DND-41 (cell line): ENCODE data around the gene HDLBP.

ENCODE experiments used
- ATAC-seq: fragments of 200-7000 bp; cut with Tn5 transposase; 3 replicates; pipeline ENCODE4 v1.9.1; 2021; ENCODE audit warnings: low read depth; ENCODE audit not compliant: insufficient read depth
- DNase-seq: peaks from one replicate; pipeline ENCODE4 v3.0.0-alpha.2; 2020
- H2AFZ ChIP-seq: 2 replicates; pipeline ENCODE4 v1.6.0; 2012; ENCODE audit warnings: low read depth, low read length
- H3K27ac ChIP-seq: 2 replicates; pipeline ENCODE4 v1.5.1; 2012; ENCODE audit warnings: low read length, inconsistent platforms
- H3K27me3 ChIP-seq: fragments of 200-600 bp; sonication (generic); 2 replicates; pipeline ENCODE4 v1.6.0; 2012; ENCODE audit warnings: low read length, mild to moderate bottlenecking, inconsistent platforms; ENCODE audit not compliant: insufficient read depth, poor library complexity
- H3K36me3 ChIP-seq: 2 replicates; pipeline ENCODE4 v1.5.1; 2012; ENCODE audit warnings: low read length, inconsistent platforms; ENCODE audit not compliant: insufficient read depth
- H3K4me1 ChIP-seq: 2 replicates; pipeline ENCODE4 v1.5.1; 2012; ENCODE audit warnings: mild to moderate bottlenecking, low read length; ENCODE audit not compliant: insufficient read depth
- H3K4me2 ChIP-seq: 2 replicates; pipeline ENCODE4 v1.6.0; 2012; ENCODE audit warnings: mild to moderate bottlenecking, moderate library complexity, low read length, inconsistent platforms; ENCODE audit not compliant: insufficient read depth
- H3K4me3 ChIP-seq, 2 experiments: fragments of 200-600 bp in 1 of 2; shearing (Covaris generic) in 1 of 2; 2 replicates each; pipeline ENCODE4 v1.5.1; 2012 to 2016; ENCODE audit warnings: inconsistent platforms in 2 of 2, low read length in 2 of 2, mild to moderate bottlenecking in 2 of 2, low read depth in 1 of 2, moderate library complexity in 1 of 2
- H3K79me2 ChIP-seq: 2 replicates; pipeline ENCODE4 v1.6.0; 2012; ENCODE audit warnings: low read length, inconsistent platforms; ENCODE audit not compliant: insufficient read depth
- H3K9ac ChIP-seq: 2 replicates; pipeline ENCODE4 v1.6.0; 2012; ENCODE audit warnings: low read depth, mild to moderate bottlenecking, inconsistent platforms, low read length, moderate library complexity
- H3K9me3 ChIP-seq: 2 replicates; pipeline ENCODE4 v1.5.1; 2012; ENCODE audit warnings: low read length, moderate library complexity, mild to moderate bottlenecking, inconsistent platforms; ENCODE audit not compliant: insufficient read depth, severe bottlenecking
- H4K20me1 ChIP-seq: 2 replicates; pipeline ENCODE4 v1.6.0; 2012; ENCODE audit warnings: low read length; ENCODE audit not compliant: insufficient read depth
- EZH2 ChIP-seq: IDR thresholded peaks from 3 replicates; pipeline ENCODE4 v1.6.1; 2012; ENCODE audit warnings: borderline replicate concordance, low read depth, mild to moderate bottlenecking, moderate library complexity, low read length, inconsistent platforms; ENCODE audit not compliant: severe bottlenecking
- TF ChIP-seq, protein P1 (sequence below): IDR thresholded peaks from 2 replicates; pipeline ENCODE4 v1.5.1; 2012; ENCODE audit warnings: borderline replicate concordance, low read length, moderate library complexity, mild to moderate bottlenecking; ENCODE audit not compliant: poor library complexity, severe bottlenecking; ENCODE audit errors: extremely low read depth

HDLBP gene

DNA sequence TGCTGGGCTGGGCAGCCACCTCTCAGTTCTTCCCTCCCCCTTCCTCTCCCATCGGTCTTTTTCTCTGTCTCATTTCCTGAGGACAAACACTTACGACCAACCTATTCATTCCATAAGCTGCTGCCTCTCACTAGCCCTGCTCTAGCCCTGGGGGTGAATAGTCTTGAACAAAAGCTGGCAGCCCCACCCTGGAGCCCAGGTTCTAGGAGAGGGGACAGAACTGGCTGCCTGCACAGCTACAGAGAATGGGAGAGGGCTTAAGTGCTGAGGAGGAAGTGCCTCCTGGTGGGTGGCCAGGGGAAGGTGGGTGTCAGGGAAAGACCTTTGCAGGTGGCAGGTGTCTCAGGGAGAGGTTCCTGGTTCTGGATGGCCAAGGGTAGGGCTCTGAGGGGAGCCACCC lies 104.2 kb downstream of the HDLBP start:
- H2AFZ ChIP-seq = no peak overlapping the region
- DNase-seq = no peak
- H4K20me1 ChIP-seq = 0 out of 2 replicates have a peak, but pooled peaks cover 5% of the 10 kb centered on the region
- no peaks in the 10 kb centered on the region for H3K4me1 ChIP-seq
- no peaks in the 10 kb centered on the region for H3K79me2 ChIP-seq
- no peak overlapping the region for H3K27ac ChIP-seq
- H3K4me3 ChIP-seq = no peak overlapping the region
- ATAC-seq = no peak
- no peaks in the 10 kb centered on the region for H3K27me3 ChIP-seq
- TF ChIP-seq, protein P1, sequence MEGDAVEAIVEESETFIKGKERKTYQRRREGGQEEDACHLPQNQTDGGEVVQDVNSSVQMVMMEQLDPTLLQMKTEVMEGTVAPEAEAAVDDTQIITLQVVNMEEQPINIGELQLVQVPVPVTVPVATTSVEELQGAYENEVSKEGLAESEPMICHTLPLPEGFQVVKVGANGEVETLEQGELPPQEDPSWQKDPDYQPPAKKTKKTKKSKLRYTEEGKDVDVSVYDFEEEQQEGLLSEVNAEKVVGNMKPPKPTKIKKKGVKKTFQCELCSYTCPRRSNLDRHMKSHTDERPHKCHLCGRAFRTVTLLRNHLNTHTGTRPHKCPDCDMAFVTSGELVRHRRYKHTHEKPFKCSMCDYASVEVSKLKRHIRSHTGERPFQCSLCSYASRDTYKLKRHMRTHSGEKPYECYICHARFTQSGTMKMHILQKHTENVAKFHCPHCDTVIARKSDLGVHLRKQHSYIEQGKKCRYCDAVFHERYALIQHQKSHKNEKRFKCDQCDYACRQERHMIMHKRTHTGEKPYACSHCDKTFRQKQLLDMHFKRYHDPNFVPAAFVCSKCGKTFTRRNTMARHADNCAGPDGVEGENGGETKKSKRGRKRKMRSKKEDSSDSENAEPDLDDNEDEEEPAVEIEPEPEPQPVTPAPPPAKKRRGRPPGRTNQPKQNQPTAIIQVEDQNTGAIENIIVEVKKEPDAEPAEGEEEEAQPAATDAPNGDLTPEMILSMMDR = no peak
- no peak for TF ChIP-seq EZH2
- H3K9ac ChIP-seq = no peak overlapping the region
- no peak overlapping the region for H3K4me2 ChIP-seq
- H3K36me3 ChIP-seq = no peaks in the 10 kb centered on the region
- H3K9me3 ChIP-seq = no peaks in the 10 kb centered on the region

DNA sequence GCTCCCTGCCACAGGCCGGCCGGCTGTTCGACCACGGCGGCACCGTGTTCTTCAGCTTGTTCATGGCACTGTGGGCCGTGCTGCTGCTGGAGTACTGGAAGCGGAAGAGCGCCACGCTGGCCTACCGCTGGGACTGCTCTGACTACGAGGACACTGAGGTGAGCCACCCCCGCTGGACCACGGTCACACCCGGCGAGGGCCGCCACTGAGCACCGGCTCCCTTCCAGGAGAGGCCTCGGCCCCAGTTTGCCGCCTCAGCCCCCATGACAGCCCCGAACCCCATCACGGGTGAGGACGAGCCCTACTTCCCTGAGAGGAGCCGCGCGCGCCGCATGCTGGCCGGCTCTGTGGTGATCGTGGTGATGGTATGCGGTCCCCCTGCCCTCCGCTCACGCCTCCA lies 106.2 kb downstream of the HDLBP start:
- TF ChIP-seq, protein P1 = no peak
- no peak for TF ChIP-seq EZH2

GRCh38 chr2:241208058-241208457 lies 107.4 kb downstream of the HDLBP start:
- Histone ChIP-seq H3K4me1 (no peaks in the 10 kb centered on the region), H3K79me2 (no peaks in the 10 kb centered on the region), H3K4me2 (no peak overlapping the region)

More for the DNA sequence above, 106.2 kb downstream of the HDLBP start:
- no peaks in the 10 kb centered on the region for H3K79me2 ChIP-seq
- H3K4me2 ChIP-seq = no peak overlapping the region
- peaks cover 10% of the 10 kb centered on the region for H4K20me1 ChIP-seq
- H3K27ac ChIP-seq = no peak overlapping the region
- no peaks in the 10 kb centered on the region for H3K36me3 ChIP-seq
- H2AFZ ChIP-seq = no peak overlapping the region
- H3K9me3 ChIP-seq = no peaks in the 10 kb centered on the region
- H3K9ac ChIP-seq = no peak overlapping the region
- no peak overlapping the region for H3K4me3 ChIP-seq
- no peak for ATAC-seq
- no peaks in the 10 kb centered on the region for H3K27me3 ChIP-seq
- no peak for DNase-seq
- H3K4me1 ChIP-seq = no peaks in the 10 kb centered on the region

More at GRCh38 chr2:241208058-241208457, 107.4 kb downstream of the HDLBP start:
- DNase-seq (no peak), ATAC-seq (no peak)
- Histone ChIP-seq H4K20me1 (peaks cover 10% of the 10 kb centered on the region), H3K9me3 (no peaks in the 10 kb centered on the region), H2AFZ (no peak overlapping the region), H3K9ac (no peak overlapping the region), H3K27me3 (no peaks in the 10 kb centered on the region), H3K4me3 (no peak overlapping the region), H3K36me3 (no peaks in the 10 kb centered on the region), H3K27ac (no peak overlapping the region)
- TF ChIP-seq, protein P1 = no peak
- no peak for TF ChIP-seq EZH2
